Activated CD4-positive, CD25-positive, alpha-beta regulatory T cell treated with anti-CD3 and anti-CD28 coated beads, Interleukin-2, amount 50 U/mL, for 16 hours (primary cell): Measurements from ENCODE around the gene CDS2.
"Not testable (repeated sequence)": the region's sequence is repeated elsewhere in the genome, so short reads cannot be mapped to it uniquely, and the experiment has no call there.

ENCODE experiments used
- DNase-seq: peaks from one replicate; pipeline ENCODE4 v3.0.0-alpha.2; 2020; ENCODE audit warnings: low read depth, low spot score

Gene CDS2

DNA sequence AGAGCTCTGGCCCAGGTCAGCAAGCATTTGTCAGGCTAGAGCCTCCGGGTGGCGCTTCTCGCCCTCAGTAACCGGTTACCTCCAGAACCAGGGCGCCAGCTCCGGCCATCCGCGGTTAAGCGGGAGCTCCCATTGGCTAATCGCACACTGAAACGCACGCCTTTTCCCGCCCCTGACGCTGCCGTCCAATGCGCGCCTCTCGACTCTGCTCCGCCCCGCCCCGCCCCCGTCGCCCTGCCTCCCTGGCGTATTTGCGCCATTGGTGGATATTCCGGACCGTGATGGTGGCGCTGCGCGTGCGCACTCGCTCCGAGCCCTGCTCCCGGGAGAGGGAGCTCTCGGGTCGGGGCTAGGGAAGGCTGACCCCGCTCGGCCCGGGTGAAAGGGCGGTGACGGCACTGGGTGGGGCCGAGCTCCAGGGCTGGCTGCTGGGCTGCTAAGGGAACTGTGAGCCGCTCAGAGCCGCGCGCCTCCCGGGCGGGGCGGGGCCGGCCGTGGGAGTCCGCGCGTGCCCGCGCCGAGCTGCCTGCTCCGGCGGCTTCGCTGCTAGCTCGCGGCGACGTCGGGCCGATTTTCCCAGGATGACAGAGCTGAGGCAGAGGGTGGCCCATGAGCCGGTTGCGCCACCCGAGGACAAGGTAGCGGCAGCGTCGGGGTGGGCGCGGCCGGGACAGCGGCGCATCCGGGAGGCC is at the start of gene CDS2:
Gene CDS2 (plus strand): TSS at position 497 of the 692 bp plus-strand sequence. CDS start 85 bp downstream, at position 582.
- DNase-seq = peak; percentile 100

DNA sequence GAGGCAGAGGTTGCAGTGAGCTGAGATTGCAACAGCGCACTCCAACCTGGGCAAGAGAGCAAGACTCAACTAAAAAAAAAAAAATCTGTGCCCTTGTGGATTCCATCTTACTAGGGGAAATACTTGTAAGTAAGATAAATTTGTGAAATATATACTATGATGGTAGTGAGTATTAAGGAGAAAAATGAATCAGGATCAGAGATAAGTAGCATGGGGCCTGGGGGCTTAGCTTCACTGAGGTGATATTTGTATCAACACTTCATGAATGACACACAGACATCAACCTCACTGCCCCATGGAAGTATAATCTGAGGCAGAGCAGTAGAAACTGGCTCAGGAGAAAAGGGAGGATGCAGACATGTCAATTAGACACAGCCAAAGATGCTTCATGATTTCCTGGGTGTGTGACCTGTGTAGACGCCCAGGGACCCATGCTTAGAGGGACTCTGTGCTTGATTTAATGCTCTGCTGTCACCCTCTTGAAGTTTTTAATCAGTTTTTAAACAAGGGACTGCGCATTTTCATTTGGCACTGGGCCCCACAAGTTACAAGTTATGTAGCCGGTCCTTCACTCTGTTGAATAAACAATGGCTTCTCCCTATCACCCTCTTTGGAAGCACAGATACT is 48.9 kb upstream of the CDS2 start:
- no peak for DNase-seq

DNA sequence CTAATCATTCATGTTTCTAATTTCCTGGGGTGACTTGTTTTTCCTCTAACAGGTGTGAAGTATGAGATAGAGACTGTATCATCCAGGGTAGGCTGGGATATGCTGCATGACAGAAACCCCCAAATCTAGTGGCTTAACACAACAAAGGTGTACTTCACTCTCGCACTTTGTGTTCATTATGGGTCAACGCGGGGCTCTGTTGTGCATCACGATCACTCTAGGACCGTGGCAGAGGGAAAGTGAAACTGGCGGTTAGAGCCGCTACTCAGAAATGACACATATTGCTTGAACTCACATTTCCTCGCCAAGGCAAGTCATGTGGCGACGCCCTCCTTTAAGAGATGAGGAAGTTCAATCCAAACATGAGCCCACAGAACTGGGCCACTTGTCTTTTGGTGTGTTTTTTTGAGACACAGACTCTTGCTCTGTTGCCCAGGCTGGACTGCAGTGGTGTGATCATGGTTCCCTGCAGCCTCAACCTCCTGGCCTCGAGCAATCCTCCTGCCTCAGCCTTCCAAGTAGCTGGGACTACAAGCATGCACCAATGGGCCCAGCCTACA is 48.3 kb upstream of the CDS2 start:
- DNase-seq = peak; percentile 58

DNA sequence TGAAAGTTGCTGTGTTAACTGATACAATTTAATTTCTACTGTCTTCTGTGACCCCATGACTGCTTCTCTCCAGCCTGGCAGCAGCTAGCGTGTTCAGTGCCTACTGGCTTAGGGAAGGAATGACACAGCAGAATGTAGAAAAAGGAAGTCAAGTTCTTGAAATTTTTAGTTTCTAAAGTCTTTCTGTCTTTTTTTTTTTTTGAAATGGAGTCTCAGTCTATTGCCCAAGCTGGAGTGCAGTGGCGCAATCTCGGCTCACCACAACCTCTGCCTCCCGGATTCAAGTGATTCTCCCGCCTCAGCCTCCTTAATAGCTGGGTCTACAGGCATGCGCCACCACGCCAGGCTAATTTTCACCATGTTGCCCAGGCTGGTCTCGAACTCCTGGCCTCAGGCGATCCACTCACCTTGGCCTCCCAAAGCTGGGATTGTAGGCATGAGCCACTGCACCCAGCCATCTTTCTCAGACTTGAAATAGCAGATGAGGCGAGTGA is 46.4 kb upstream of the CDS2 start:
- no peak for DNase-seq

DNA sequence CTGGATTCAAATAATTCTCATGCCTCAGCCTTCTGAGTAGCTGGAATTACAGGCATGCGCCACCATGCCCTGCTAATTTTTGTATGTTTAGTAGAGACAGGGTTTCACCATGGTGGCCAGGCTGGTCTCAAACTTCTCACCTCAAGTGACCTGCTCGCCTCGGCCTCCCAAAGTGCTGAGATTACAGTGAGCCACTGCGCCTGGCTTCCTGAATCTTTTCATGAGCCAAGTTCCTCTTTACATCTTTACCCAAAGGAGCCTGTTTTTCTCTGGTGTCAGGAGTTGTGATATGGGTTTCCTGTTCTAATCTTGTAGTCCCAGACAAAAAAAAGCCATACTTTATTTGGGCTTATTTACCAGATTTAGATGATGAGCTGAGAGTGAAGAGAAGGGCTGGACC is 41.4 kb upstream of the CDS2 start:
- DNase-seq = no peak

DNA sequence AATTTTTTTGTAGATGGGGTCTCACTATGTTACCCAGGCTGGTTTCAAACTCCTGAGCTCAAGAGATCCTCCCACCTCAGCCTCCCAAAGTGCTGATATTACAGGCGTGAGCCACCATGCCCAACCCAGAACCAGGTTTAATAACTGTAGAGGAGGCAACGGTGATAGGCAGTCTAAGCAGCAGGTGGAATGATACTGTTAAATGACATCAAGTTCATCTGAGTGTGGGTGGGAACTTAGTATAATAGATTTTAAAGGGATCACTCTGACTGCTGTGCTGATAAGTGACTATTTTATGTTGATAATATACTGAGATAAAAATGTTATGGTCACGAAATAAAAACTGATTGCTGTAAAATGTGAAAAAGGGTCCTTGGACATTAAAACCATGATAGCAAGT is 38.1 kb upstream of the CDS2 start:
- DNase-seq = no peak

DNA sequence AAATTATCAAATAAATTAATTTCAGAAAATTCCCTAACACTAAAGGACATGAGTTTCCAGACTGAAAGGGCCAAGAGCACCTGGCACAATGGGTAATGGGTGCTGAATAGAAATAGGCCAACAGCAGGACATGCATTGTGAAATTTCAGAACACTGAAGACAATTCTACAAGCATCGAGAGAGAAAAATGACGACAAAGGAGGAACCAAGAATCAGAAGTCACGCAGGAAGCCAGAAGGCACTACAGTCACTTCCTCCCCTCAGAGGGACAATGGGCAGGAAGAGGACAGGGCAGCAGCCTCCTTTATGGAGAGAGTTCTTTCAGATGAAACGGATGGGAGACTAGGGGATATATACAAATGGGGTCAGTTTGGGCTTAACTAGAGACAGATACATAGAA is 36.6 kb upstream of the CDS2 start:
- no peak for DNase-seq

DNA sequence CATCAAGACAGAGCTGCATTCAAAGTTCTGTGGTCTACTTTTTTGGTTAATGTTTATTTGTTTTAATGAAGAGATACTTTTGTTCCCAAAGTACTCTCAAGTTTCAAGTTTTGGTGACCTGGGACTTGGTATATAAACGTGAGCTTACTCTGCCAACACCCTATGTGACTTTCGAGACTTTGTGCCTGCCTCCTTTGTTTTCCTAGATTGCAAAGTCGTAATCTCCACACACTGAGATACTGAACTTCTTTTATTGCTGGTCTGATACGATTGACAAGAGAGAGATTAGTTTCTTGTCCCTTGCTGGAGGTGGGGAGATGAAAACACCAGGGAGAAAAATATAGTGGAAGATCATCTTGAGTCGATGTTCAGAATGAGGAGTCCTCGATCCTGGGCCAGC is 34.9 kb upstream of the CDS2 start:
- DNase-seq = no peak

DNA sequence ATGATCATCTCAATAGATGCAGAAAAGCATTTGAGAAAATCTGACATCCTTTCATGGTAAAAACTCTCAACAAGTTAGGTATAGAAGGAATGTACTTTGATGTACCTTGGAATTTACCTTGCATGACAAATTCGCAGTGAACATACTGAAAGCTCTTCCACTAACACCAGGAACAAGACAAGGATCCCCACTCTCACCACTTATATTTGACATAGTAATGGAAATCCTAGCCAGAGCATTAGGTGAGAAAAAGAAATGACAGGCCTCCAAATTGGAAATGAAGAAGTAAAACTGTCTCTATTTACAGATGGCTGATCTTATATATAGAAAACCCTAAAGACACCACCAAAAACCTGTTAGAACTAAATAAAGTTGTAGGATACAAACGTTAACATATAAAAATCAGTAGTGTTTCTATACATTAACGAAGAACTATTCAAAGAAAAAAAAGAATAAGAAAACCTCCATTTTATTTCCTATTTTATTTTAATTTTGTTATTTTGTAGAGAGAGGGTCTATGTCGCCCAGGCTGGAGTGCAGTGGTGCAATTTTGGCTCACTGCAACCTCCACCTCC is 34.0 kb upstream of the CDS2 start:
- DNase-seq = no peak

DNA sequence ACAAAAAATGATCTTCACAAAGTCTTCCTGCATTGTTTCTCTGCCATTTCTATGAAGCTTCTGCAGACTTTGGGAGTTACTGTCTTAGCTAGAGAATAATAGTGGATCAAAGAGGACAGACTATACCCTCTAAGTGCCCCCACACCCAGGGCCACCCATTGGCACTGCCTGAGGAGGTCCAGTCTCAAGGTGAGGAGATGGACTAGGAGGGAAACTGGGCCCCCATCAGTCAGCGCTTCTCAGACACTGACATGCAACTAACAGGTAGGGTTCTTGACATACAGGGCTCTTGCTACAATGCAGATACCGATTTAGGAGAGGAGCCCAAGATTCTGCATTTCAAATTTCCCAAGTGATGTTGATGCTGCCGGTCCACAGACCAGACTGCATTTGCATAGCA is 31.4 kb upstream of the CDS2 start:
- no peak for DNase-seq

DNA sequence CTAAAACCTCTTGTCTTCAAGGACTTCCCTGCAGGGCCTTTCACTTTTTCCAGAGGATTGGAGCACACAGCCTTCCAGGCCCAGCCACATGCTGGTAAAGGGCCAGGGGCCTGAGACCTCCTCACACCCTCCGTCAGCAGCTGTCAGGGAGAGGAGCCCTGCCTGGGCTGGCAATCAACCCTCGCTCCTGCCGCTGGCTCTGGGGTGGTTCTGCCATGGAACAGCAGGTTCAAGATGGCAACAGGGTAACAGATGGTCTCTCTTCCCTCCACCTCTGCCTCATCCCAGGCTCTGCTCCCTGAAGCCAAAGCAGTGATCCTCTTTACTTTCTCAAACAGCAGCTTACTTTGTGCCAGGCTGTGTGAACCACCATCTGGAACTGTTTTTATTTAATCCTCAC is 30.9 kb upstream of the CDS2 start:
- DNase-seq = no peak

DNA sequence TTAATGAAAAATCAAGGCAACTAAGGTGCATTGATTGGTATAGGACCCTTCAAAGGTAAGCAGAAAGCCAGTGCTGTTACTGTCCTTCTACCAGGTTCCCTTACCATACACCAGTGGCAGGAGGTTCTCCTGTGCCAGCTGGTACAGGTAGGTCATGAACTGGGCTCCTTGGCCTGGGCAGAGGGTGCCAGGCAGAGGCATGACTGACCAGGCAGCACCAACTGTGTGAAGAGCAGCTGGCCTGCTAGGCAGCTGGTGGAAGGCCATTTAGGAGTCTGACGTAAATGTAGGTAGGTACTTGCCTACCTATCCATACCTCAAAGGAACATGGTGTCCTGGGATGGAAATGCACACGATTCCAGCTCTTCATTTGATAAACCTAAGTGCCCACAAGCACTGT is 30.3 kb upstream of the CDS2 start:
- no peak for DNase-seq

DNA sequence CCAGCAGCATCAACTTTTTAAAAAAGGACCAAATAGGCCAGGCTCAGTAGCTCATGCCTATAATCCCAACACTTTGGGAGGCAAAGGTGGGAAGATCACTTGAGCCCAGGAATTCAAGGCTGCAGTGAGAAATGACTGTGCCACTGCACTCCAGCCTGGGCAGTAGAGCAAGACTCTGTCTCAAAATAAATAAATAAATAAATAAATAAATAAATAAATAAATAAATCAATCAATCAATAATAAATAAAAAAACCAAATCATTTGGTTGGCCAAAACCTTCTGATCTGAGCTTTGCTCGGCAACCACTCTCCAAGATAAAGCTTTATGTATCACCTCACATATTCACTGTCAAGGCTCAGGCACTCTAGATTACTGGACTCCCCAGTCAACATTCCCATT is 27.8 kb upstream of the CDS2 start:
- not testable (repeated sequence) for DNase-seq

DNA sequence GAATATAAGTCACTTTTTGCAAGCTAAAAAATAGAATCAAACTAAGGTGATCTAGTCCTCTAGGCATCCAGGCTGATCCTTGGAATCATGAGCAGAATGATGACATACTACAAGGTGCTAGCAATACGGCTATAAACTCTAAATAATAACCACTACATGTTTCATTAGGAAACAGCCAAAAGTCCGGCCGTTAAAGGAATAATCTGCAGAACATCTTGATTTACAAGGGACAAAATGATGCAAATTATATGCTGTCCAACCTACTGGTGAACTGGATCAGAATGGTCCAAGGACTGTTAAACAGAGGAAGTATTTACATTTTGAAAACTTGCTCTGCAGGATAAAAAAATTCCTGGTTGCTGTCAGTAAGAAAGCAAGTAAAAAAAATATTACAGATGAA is 26.9 kb upstream of the CDS2 start:
- not testable (repeated sequence) for DNase-seq

DNA sequence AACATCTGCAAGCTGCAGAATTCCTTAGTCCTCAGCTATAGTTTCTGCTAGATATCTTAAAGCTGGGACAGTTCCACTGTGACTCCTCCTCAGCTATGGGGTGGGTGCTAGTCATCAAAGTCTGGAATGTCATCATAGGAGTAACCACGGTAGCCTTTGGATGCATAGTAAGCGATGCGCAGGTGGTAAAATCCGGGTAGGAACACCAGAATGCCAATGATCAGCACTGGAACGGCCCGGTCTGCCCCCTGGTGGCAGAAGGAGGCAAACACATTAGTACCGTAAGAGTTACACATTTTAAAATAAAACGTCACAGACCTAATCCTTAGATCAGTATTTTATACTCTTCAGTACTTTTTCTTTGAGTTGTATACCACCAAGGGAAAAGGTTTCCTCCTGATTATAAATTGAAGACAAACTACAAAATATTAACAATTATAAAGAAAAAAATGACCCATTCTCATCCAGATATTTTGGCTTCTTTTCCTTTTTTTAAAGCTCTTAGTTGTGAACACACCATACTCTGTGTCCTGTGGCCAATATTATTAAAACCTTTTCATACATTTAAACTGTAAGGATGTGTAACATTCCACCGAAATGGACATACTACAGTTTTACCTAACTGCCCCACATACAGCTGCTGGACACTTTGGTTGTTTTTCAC is 26.0 kb upstream of the CDS2 start:
- peak; percentile 62 for DNase-seq

DNA sequence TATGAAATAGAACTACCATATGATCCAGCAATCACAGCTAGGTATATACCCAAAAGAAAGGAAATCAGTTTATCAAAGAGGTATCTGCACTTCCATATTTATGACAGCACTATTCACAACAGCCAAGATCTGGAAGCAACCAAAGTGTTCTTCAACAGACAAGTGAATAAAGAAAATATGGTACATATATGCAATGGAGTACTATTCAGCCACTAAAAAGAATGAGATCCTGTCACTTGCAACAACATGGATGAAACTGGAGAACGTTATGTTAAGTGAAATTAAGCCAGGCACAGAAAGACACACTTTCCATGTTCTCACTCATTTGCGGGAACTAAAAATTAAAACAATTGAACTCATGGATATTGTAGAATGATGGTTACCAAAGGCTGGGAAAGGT is 22.3 kb upstream of the CDS2 start:
- no peak for DNase-seq

DNA sequence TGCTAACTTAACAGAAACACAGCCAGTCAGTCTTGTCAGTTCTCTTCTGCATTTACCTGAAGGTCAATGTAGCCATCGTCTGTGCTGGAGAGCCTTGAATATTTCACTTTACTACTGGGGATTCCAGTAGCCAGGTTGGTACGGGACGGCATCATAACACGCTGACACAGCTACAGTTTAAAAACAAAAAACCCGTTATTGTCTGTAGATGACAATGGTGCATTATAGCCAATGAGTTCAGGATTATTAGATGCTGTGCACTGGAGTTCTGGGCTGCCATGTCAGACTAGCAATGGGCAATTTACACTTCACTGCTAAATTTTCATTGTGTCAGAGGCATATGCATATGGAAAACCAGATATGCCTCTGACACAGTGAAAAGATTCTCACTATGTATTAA is 17.5 kb upstream of the CDS2 start:
- DNase-seq = no peak

DNA sequence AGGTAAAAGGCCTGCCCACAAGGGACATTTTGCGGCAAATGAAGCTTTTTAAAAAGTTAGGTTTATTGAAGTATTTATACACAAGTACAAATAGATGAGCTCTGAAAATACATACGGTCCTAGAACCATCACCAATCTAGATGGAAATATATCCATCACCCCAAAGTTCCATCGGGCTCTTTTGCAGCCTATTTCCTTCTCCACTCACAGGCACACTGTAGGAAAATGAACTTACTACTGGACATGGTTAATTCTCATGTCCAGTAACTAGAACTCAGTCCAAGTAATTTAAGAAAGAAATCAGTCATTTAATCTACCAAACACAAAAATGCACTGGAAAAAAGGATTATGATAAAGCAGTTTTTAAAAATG is 13.2 kb upstream of the CDS2 start:
- no peak for DNase-seq

DNA sequence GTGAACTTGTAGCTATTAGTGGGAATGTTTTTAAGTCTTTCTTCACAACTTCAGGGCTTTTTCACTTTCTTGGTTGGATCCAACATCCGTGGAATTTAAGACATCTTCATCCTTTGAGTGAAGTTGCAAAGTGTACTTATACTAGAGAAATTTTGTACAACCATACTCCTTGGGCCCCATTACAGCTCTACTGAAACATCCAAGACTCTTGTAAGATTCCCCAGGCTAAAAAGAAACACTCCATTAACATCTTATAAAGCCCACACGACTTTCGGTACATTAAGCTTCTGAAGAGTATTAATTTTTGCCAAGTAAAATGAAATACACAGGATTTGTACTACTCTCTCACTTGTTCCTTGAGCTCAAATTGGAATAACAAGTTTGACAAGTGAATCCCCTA is 12.4 kb upstream of the CDS2 start:
- DNase-seq = no peak

DNA sequence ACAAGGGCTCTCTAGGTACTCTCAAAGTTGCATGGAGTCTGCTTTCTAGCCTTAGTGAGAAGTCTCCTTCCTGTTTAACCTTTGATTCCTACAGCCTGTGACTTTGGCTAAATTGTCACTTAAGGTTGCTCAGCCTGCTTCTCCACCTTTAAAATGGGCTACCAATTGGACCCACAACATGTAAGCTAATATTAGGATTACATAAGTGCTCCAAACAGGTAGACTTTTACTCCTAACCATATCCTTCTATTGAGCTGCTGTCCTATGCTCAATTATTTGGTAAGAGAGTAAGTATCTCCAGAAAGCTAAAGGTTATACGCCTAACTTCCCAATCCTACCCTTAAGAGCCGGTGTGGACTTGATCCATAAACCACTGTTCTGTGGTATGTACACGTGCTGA is 9.9 kb upstream of the CDS2 start:
- no peak for DNase-seq

DNA sequence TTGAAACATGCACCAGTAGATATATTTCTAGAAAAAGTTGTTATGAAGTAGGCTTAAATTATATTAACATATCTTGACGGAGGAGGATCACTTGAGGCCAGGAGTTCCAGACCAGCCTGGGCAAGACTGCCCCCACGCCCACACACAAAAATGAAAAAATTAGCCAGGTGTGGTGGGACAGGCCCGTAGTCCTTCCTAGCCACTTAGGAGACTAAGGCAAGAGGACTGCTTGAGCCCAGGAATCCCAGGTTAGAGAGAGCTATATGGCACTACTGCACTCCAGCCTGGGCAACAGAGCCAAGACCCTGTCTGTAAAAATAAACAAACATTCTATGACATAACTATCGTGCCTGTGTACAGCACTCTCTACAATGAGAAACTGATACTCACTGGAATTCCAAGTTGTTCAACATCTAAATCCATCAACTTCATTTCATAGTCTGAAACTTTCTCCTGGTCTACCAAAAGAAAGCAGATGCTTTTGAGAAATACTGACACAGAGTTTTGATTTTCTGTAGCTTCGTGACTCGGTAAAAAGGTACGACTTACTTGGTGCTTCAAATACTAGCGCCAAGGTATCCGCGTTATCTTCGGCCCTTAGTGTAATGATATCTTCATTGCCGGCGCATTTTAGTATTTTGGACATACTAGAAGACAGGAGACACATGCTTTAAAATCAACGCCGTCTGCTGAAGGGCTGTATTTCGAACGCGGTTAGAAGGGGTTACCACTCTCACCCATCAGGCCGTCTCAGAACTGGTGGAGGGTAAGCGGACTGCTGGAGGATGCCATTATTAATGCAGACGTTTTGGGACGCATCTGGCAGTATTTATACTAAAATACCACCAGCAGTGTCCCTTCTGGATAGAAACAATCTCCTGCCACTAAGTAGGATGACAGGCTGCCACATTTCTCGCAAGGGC is 8.3 kb upstream of the CDS2 start:
- DNase-seq = no peak

DNA sequence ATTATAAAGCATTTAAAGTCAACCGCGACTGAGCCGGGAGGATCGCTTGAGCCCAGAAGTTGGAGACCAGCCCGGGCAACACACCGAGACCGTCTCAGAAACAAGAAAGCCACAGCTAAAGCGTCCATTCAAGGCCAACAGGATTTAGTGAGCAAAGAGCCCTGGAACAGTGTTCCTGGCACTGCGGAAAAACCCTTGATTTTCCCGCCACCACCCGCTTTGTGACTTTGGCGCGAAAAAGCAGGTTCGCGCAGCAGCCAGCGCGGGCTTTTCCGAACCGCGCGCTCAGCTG is 7.7 kb upstream of the CDS2 start:
- no peak for DNase-seq
